ENCODE results near the gene SOCS1.

DNA sequence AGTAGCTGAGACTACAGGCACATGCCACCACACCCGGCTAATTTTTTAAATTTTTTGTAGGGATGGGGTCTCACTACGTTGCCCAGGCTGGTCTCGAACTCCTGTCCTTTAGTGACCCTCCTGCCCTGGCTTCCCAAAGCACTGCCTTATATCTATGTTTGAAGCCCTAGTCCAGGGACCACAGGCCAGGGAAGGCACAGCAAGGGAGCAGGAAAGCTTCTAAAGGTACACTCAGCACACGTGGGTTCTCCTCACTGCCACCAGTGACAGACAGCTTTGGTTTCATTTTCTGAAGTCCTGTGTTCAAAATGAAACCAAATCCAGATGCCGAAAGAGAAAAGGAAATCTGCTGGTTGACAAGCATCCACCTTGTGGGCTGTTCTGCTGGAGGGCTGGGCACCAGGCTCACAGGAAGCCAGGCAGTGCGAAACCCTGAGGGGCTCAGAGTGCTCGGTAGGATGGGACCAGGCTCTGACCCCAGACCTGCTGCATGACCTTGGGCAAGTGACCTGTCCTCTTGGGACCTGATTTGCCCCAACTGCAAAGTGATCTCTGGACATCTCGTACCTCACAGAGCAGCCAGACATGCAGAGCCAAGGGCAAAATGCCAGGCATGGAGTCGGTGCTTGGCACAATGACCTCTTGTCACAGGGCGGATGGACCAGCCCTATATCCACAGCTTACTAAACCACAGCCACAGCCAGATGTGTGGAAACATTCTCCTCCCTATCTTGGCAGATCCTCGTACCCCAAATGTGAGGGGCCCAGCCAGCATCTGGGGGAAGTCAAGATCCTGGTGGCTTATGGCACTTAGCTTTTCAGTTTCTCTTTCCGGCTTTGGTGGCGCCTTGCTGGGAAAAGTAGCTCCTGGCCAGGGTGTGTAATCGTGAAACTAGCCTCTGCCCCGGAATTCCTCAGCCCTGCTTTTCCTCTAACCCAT, 2.8 kb upstream of the SOCS1 start:
- no peak for TF ChIP-seq POLR2AphosphoS5 (IDR thresholded peaks at IDR 0.05)
- TF ChIP-seq, protein P1, sequence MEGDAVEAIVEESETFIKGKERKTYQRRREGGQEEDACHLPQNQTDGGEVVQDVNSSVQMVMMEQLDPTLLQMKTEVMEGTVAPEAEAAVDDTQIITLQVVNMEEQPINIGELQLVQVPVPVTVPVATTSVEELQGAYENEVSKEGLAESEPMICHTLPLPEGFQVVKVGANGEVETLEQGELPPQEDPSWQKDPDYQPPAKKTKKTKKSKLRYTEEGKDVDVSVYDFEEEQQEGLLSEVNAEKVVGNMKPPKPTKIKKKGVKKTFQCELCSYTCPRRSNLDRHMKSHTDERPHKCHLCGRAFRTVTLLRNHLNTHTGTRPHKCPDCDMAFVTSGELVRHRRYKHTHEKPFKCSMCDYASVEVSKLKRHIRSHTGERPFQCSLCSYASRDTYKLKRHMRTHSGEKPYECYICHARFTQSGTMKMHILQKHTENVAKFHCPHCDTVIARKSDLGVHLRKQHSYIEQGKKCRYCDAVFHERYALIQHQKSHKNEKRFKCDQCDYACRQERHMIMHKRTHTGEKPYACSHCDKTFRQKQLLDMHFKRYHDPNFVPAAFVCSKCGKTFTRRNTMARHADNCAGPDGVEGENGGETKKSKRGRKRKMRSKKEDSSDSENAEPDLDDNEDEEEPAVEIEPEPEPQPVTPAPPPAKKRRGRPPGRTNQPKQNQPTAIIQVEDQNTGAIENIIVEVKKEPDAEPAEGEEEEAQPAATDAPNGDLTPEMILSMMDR (IDR thresholded peaks at IDR 0.05), result no peak

All from gastroesophageal sphincter (tissue), 3 donors.